Endothelial cell of umbilical vein (primary cell): ENCODE data around the gene B4GALNT1. TPM values are rescaled to one million over a fixed set of nuclear protein-coding genes. Genes with fewer than 3 reads are reported as not detected.

Experiments
- BruUV-seq: library from RNA; stranded (reverse); fragments of 400-500 nt; replicated peaks from 2 replicates; lab custom pipeline; 2021; lab: Mats Ljungman, UMichigan
- CTCF ChIA-PET: fragments of 300-600, 350-600 bp; sonication (Branson Sonifier 250); formaldehyde crosslinking; loops from one replicate; lab custom pipeline; 2021; ENCODE audit warnings: antibody characterized with exemption, inconsistent platforms; lab: Charles Lee
- POLR2A ChIA-PET: fragments of 300-600, 350-600 bp; sonication (Branson Sonifier 250); formaldehyde crosslinking; loops from one replicate; lab custom pipeline; 2021; ENCODE audit warnings: antibody characterized with exemption, inconsistent platforms; lab: Charles Lee
- DNase-seq: peaks from one replicate; pipeline ENCODE4 v3.0.0-alpha.2; 2011; ENCODE audit warnings: low read depth, low spot score
- FAIRE-seq: peaks from 2 replicates; lab custom pipeline; 2011; peaks lifted over from hg19 to GRCh38; lab: Jason Lieb, UNC
- H2AFZ ChIP-seq: 2 replicates; pipeline ENCODE4 v1.6.0; 2012; ENCODE audit warnings: low read depth, low read length, control low read depth, inconsistent platforms
- H3K27ac ChIP-seq: 2 replicates; pipeline ENCODE4 v1.5.1; 2011; ENCODE audit warnings: low read depth, mild to moderate bottlenecking, control low read depth, low read length, moderate library complexity; ENCODE audit not compliant: insufficient read depth
- H3K27me3 ChIP-seq, 2 experiments: 2 replicates each; pipeline versions ENCODE4 v1.6.0 to v1.6.1; 2011; ENCODE audit warnings: low read length in 2 of 2, mixed read lengths in 1 of 2; ENCODE audit not compliant: control insufficient read depth in 2 of 2, insufficient read depth in 2 of 2
- H3K36me3 ChIP-seq, 2 experiments: 2 replicates in 1 of 2; 3 replicates in 1 of 2; pipeline ENCODE4 v1.5.1; 2011; ENCODE audit warnings: low read length in 2 of 2, mild to moderate bottlenecking in 1 of 2, moderate library complexity in 1 of 2; ENCODE audit not compliant: control insufficient read depth in 2 of 2, insufficient read depth in 2 of 2; ENCODE audit errors: extremely low read depth in 1 of 2
- H3K4me1 ChIP-seq: 3 replicates; pipeline ENCODE4 v1.5.1; 2011; ENCODE audit warnings: mild to moderate bottlenecking, low read length; ENCODE audit not compliant: control insufficient read depth, insufficient read depth; ENCODE audit errors: extremely low read depth
- H3K4me2 ChIP-seq: 2 replicates; pipeline ENCODE4 v1.6.1; 2011; ENCODE audit warnings: low read length, control low read depth, mixed read lengths; ENCODE audit not compliant: insufficient read depth
- H3K4me3 ChIP-seq, 3 experiments: fragments of 200-600 bp in 1 of 3; sonication (generic), shearing (Covaris generic) in 1 of 3; replicated peaks in 1 of 3; 2 replicates each; pipeline ENCODE4 v1.5.1; 2011 to 2016; ENCODE audit warnings: control low read depth in 3 of 3, low read length in 3 of 3, mild to moderate bottlenecking in 2 of 3, inconsistent platforms in 1 of 3, low read depth in 1 of 3, moderate library complexity in 1 of 3; ENCODE audit not compliant: insufficient read depth in 1 of 3
- H3K79me2 ChIP-seq: 2 replicates; pipeline ENCODE4 v1.6.0; 2012; ENCODE audit warnings: low read length, inconsistent platforms; ENCODE audit not compliant: control insufficient read depth, insufficient read depth
- H3K9ac ChIP-seq: replicated peaks from 2 replicates; pipeline ENCODE3; 2011; ENCODE audit warnings: low read length, control low read depth; ENCODE audit not compliant: insufficient read depth; ENCODE audit errors: extremely low read depth
- H3K9me1 ChIP-seq: replicated peaks from 3 replicates; pipeline ENCODE4 v1.6.0; 2011; ENCODE audit warnings: mild to moderate bottlenecking, low read length; ENCODE audit not compliant: control insufficient read depth, insufficient read depth; ENCODE audit errors: extremely low read depth
- H3K9me3 ChIP-seq: replicated peaks from 2 replicates; pipeline ENCODE4 v1.5.1; 2012; ENCODE audit warnings: low read length, inconsistent platforms; ENCODE audit not compliant: control insufficient read depth, insufficient read depth
- H4K20me1 ChIP-seq: replicated peaks from 2 replicates; pipeline ENCODE3; 2011; ENCODE audit warnings: mild to moderate bottlenecking, low read length; ENCODE audit not compliant: control insufficient read depth, insufficient read depth; ENCODE audit errors: extremely low read depth
- GATA2 ChIP-seq: IDR thresholded peaks from 2 replicates; pipeline ENCODE4 v1.7.0; 2011; ENCODE audit warnings: low read depth, mild to moderate bottlenecking, moderate library complexity, mixed read lengths, low read length; ENCODE audit not compliant: insufficient read length, insufficient read depth
- JUN ChIP-seq: IDR thresholded peaks from 2 replicates; pipeline ENCODE4 v1.6.1; 2011; ENCODE audit warnings: borderline replicate concordance, low read depth; ENCODE audit not compliant: insufficient read length, insufficient read depth
- POLR2A ChIP-seq: IDR thresholded peaks from 2 replicates; pipeline ENCODE4 v1.6.1; 2012; ENCODE audit warnings: low read depth, mild to moderate bottlenecking, control low read depth, low read length
- dilution Hi-C: fragments of 300-500 bp; cut with MboI; formaldehyde crosslinking; loops from one replicate; pipeline ENCODE4 v1.15.0; 2019; ENCODE audit warnings: low sequenced_read_pairs; ENCODE audit not compliant: extremely low pct_ligation_motif_present
- intact Hi-C: fragments of 100-400 bp; cut with micrococcal nuclease; formaldehyde crosslinking; loops from one replicate; pipeline ENCODE4 v1.10.0; 2022
- polyA plus RNA-seq, 4 experiments: library from polyadenylated mRNA; depleted of rRNA in 3 of 4; stranded (reverse) in 3 of 4; unstranded in 1 of 4; fragments of >200 nt; gene quantifications; 2 replicates each; pipeline versions ENCODE4 v1.2.1 to v1.2.3, GENCODE V29; 2011 to 2012; ENCODE audit warnings: missing spikeins in 1 of 4
- total RNA-seq: library from RNA; stranded (reverse); gene quantifications from 2 replicates; pipeline ENCODE4 v1.2.3, GENCODE V29; 2021
- TF ChIP-seq, protein P1 (sequence below), 2 donors: IDR thresholded peaks; 1 replicate in 1 of 2; 2 replicates in 1 of 2; pipeline ENCODE4 v1.5.1; 2011; ENCODE audit warnings: low read length in 2 of 2, mild to moderate bottlenecking in 2 of 2, moderate library complexity in 2 of 2, control low read depth in 1 of 2, inconsistent platforms in 1 of 2, low read depth in 1 of 2; ENCODE audit not compliant: insufficient read depth in 1 of 2; ENCODE audit errors: extremely low read depth in 1 of 2

The B4GALNT1 gene
- total and polyA plus RNA-seq, 2 donors (not counting 3 experiments of a cell fraction or from before 2014, with no cell fraction given) = 0.33 to 0.35 TPM

DNA sequence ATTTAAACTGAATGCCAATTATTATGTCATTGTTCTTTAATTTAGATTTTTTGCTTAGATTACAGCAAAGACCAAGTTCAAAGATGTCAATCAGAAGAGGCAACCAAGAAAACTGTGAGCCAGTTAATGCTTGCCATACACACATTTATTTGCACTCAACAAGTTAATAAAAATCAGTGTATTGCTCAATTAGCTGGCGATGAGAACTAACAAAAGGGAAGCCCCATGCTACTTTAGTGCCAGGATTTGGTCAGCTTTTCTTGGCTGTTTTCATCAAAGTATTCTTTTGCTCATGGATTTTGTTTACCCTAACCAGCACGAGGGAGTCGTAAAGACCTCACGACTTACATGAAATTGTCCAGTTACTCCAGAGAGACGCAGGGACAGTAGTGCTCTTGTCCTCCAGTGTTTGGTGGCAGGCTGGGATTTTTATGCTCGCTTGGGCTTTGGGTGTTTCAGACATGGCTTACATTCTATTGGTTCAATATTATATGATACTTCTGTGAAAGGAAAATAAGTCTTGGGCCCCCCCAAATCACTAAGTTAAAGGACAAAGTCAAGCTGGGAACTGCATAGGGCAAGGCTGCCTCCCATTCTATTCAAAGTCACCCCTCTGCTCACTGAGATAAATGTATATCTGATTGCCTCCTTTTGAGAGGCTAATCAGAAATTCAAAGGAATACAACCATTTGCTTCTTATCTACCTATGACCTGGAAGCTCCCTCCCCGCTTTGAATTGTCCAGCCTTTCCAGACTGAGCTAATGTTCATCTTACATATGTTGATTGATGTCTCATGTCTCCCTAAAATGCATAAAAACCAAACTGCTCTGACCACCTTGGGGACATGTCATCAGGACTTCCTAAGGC is 7.4 kb upstream of the B4GALNT1 start:
- no peak for DNase-seq
- Histone ChIP-seq H3K79me2 (no peaks in the 10 kb centered on the region), H3K9me3 (no peaks in the 10 kb centered on the region), H3K36me3 (no peaks in the 10 kb centered on the region), H3K27me3 (peaks cover 14 to 17% of the 10 kb centered on the region in 2 experiments), H3K9ac (no peak overlapping the region), H3K4me3 (no peak overlapping the region), H3K9me1 (no peaks in the 10 kb centered on the region), H3K4me2 (no peak overlapping the region), H3K27ac (no peak overlapping the region), H2AFZ (no peak overlapping the region), H4K20me1 (no peaks in the 10 kb centered on the region), H3K4me1 (no peaks in the 10 kb centered on the region)
- POLR2A ChIA-PET = no interaction called here
- intact Hi-C loops = no loop called here
- TF ChIP-seq POLR2A (no peak), GATA2 (no peak), JUN (no peak)
- TF ChIP-seq, protein P1, sequence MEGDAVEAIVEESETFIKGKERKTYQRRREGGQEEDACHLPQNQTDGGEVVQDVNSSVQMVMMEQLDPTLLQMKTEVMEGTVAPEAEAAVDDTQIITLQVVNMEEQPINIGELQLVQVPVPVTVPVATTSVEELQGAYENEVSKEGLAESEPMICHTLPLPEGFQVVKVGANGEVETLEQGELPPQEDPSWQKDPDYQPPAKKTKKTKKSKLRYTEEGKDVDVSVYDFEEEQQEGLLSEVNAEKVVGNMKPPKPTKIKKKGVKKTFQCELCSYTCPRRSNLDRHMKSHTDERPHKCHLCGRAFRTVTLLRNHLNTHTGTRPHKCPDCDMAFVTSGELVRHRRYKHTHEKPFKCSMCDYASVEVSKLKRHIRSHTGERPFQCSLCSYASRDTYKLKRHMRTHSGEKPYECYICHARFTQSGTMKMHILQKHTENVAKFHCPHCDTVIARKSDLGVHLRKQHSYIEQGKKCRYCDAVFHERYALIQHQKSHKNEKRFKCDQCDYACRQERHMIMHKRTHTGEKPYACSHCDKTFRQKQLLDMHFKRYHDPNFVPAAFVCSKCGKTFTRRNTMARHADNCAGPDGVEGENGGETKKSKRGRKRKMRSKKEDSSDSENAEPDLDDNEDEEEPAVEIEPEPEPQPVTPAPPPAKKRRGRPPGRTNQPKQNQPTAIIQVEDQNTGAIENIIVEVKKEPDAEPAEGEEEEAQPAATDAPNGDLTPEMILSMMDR (IDR thresholded peaks at IDR 0.05; ENCODE audit: extremely low read depth in 1 of 2, insufficient read depth in 1 of 2, low read depth in 1 of 2, low read length in 2 of 2) = no peak
- FAIRE-seq = no peak
- dilution Hi-C loops = no loop called here
- no TSS peak for BruUV-seq
- CTCF ChIA-PET = interaction anchor here (1.2 kb wide), 1 partner anchor 14 kb away, joined by 3 read pairs; no protein-coding TSS in a partner anchor
